Endothelial cell (in vitro differentiated cells): Measurements from ENCODE around the gene ARL8A. TPM values are rescaled to one million over a fixed set of nuclear protein-coding genes. Genes with fewer than 3 reads are reported as not detected.
"Not testable (repeated sequence)": the region's sequence is repeated elsewhere in the genome, so short reads cannot be mapped to it uniquely, and the experiment has no call there.

Experiments
- DNase-seq: peaks from one replicate; pipeline ENCODE4 v3.0.0; 2021; ENCODE audit warnings: low spot score
- H3K27ac Mint-ChIP-seq: one replicate; pipeline ENCODE4 v1.8.0; 2021; ENCODE audit warnings: mixed read lengths, inconsistent platforms; ENCODE audit not compliant: unreplicated experiment
- H3K27me3 Mint-ChIP-seq: one replicate; pipeline ENCODE4 v1.8.0; 2021; ENCODE audit warnings: mild to moderate bottlenecking, moderate library complexity, mixed read lengths, inconsistent platforms; ENCODE audit not compliant: unreplicated experiment
- H3K36me3 Mint-ChIP-seq: one replicate; pipeline ENCODE4 v1.8.0; 2021; ENCODE audit warnings: mild to moderate bottlenecking, low read depth, mixed read lengths, inconsistent platforms; ENCODE audit not compliant: unreplicated experiment
- H3K4me1 Mint-ChIP-seq: one replicate; pipeline ENCODE4 v1.8.0; 2021; ENCODE audit warnings: mild to moderate bottlenecking, mixed read lengths, inconsistent platforms; ENCODE audit not compliant: unreplicated experiment
- H3K4me3 Mint-ChIP-seq: one replicate; pipeline ENCODE4 v1.8.0; 2021; ENCODE audit warnings: mild to moderate bottlenecking, mixed read lengths, inconsistent platforms; ENCODE audit not compliant: unreplicated experiment
- H3K9me3 Mint-ChIP-seq: one replicate; pipeline ENCODE4 v1.8.0; 2021; ENCODE audit warnings: mixed read lengths, inconsistent platforms; ENCODE audit not compliant: unreplicated experiment
- CTCF ChIP-seq: fragments of 200-600 bp; sonication (generic); IDR thresholded peaks from one replicate; pipeline ENCODE4 v1.5.0; 2021; ENCODE audit warnings: antibody characterized with exemption; ENCODE audit not compliant: unreplicated experiment
- total RNA-seq: library from RNA; stranded (reverse); fragmentation: NEBNext Ultra II Directional; extraction: Animal tissue kit (Norgen Biotek cat#: 25700); gene quantifications from one replicate; pipeline ENCODE4 v1.2.1, GENCODE V29; 2021; ENCODE audit not compliant: unreplicated experiment

Gene ARL8A
- total RNA-seq, 1 donor from 2014 or later = 38.8 TPM

DNA sequence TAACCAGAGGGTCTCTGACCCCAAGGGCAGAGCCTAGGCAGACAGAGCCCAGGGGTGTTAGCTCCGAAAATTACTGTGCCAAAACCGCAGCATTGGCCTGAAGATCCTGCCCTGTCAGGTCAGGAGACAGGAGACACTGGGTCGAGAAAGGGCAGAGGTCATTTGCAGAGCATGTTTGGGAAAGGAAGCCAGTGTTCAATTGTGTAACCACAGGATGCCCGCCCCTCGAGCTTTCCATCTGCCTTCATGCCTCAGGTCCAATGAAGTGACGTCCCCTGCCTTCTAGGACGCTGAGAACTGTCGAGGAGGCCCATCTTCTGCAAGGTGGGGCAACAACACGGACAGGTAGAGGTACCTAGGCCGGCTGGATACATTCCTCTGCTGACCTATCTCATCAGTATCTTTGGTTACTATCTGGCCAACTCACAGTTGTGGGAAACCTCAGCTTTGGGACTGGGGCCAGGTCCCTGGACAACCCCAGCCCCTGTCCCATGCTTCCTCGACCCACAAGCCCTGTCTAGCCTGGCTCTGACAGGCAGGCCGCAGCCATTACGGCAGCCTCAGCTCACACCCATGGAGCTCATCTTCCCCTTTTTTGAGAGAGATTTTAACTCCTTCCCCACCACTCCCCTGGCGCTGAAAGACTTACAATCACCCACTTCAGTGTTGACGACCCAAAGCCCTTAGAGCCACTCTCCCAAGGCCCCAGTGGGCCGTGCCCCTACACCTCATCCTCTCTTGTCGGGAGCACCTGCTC, 1.3 kb downstream of the ARL8A start:
- peak overlapping the region; percentile 97 for H3K4me3 Mint-ChIP-seq

GRCh38 chr1:202141468-202141867, 3.1 kb downstream of the ARL8A start:
- H3K36me3 Mint-ChIP-seq, H3K4me3 Mint-ChIP-seq, DNase-seq, H3K4me1 Mint-ChIP-seq, H3K27ac Mint-ChIP-seq, H3K9me3 Mint-ChIP-seq: not testable (repeated sequence)
- H3K27me3 Mint-ChIP-seq = peaks cover 14% of the 10 kb centered on the region

More for the DNA sequence above, 1.3 kb downstream of the ARL8A start:
- Mint-ChIP-seq H3K27me3 (peaks cover 17% of the 10 kb centered on the region), H3K9me3 (no peaks in the 10 kb centered on the region), H3K27ac (peak overlapping the region; percentile 85), H3K36me3 (peaks cover 8% of the 10 kb centered on the region), H3K4me1 (peaks cover 11% of the 10 kb centered on the region)
- DNase-seq = no peak
- TF ChIP-seq CTCF = no peak

- H3K36me3 Mint-ChIP-seq = peaks cover 6% of the 10 kb centered on the region
- no peak overlapping the region for H3K27ac Mint-ChIP-seq
- H3K4me1 Mint-ChIP-seq = peaks cover 9% of the 10 kb centered on the region
- peaks cover 13% of the 10 kb centered on the region for H3K27me3 Mint-ChIP-seq
- TF ChIP-seq CTCF = no peak
- DNase-seq = no peak
- no peaks in the 10 kb centered on the region for H3K9me3 Mint-ChIP-seq
- no peak overlapping the region for H3K4me3 Mint-ChIP-seq
Observed at GRCh38 chr1:202140833-202141232, 3.7 kb downstream of the ARL8A start.

DNA sequence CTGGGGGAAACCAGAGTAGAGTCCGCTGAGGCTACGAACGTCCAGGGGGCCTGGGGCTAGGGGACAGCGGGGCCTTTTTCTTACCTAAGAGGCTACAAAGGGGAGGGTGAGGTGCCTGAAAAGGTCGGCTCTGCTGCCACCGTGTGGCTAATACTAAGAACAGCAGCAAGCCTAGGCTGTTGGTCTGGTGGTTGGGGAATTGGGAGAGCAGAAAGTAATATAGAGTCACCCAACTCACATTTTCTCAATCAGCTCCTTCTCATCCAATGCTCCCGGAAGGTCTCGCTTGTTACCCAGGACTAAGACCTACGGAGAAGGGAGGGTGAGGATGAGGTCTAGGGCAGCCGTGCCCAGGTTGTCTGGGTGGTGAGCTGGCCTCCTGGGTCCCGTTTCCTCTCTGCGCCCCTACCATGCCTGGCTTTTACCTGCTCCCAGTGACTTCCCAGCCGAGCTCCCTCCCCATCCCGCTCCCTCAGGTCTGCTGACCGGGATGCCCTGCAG, 9.3 kb downstream of the ARL8A start:
- TF ChIP-seq CTCF = peak; percentile 66

GRCh38 chr1:202134645-202135172, 9.8 kb downstream of the ARL8A start:
- peaks cover 2% of the 10 kb centered on the region for H3K4me1 Mint-ChIP-seq
- TF ChIP-seq CTCF = no peak
- no peak for DNase-seq
- H3K9me3 Mint-ChIP-seq = no peaks in the 10 kb centered on the region
- peaks cover 16% of the 10 kb centered on the region for H3K36me3 Mint-ChIP-seq
- H3K27ac Mint-ChIP-seq = no peak overlapping the region
- H3K27me3 Mint-ChIP-seq = peaks cover 3% of the 10 kb centered on the region
- no peak overlapping the region for H3K4me3 Mint-ChIP-seq

More for the DNA sequence above, 9.3 kb downstream of the ARL8A start:
- Mint-ChIP-seq H3K4me3 (no peak overlapping the region), H3K27ac (no peak overlapping the region), H3K9me3 (no peaks in the 10 kb centered on the region), H3K4me1 (peaks cover 2% of the 10 kb centered on the region), H3K27me3 (peaks cover 3% of the 10 kb centered on the region), H3K36me3 (peaks cover 16% of the 10 kb centered on the region)
- DNase-seq = peak; percentile 60
